ES-I3 (cell line): ENCODE data around the gene C19orf12.
"Not testable (repeated sequence)": the region's sequence is repeated elsewhere in the genome, so short reads cannot be mapped to it uniquely, and the experiment has no call there.

Experiments used
- H3K36me3 ChIP-seq: 2 replicates; pipeline ENCODE4 v1.6.1; 2013; ENCODE audit warnings: mild to moderate bottlenecking, low read length, control low read depth, moderate library complexity; ENCODE audit not compliant: insufficient read depth
- H3K4me1 ChIP-seq: 2 replicates; pipeline ENCODE4 v1.6.1; 2013; ENCODE audit warnings: mild to moderate bottlenecking, control low read depth, low read length; ENCODE audit not compliant: insufficient read depth
- H3K9ac ChIP-seq: 2 replicates; pipeline ENCODE4 v1.6.1; 2013; ENCODE audit warnings: low read depth, mild to moderate bottlenecking, low read length, moderate library complexity
- H3K9me3 ChIP-seq: 2 replicates; pipeline ENCODE4 v1.6.1; 2013; ENCODE audit warnings: mild to moderate bottlenecking, low read length, moderate library complexity; ENCODE audit not compliant: control insufficient read depth, insufficient read depth

Gene C19orf12

GRCh38 chr19:29671026-29671392, 44.1 kb downstream of the C19orf12 start:
- H3K36me3 ChIP-seq, H3K9ac ChIP-seq, H3K9me3 ChIP-seq: not testable (repeated sequence)
- H3K4me1 ChIP-seq, result peaks cover 20% of the 10 kb centered on the region; the same call in 1 of the 2 replicates

- H3K9me3 ChIP-seq, result no peaks in the 10 kb centered on the region
- H3K4me1 ChIP-seq, result peaks cover 20% of the 10 kb centered on the region; the same call in 1 of the 2 replicates
- H3K36me3 ChIP-seq, result no peaks in the 10 kb centered on the region
- H3K9ac ChIP-seq, result no peak overlapping the region
These were observed 44.8 kb downstream of the C19orf12 start for GRCh38 chr19:29670255-29670654.

- peaks cover 27% of the 10 kb centered on the region; the same call in 1 of the 2 replicates for H3K4me1 ChIP-seq
- no peak overlapping the region for H3K9ac ChIP-seq
- H3K36me3 ChIP-seq, result no peaks in the 10 kb centered on the region
- H3K9me3 ChIP-seq, result no peaks in the 10 kb centered on the region
These were observed 46.1 kb downstream of the C19orf12 start for GRCh38 chr19:29668746-29669609.

GRCh38 chr19:29667901-29668341, 47.1 kb downstream of the C19orf12 start:
- H3K36me3 ChIP-seq, result no peaks in the 10 kb centered on the region
- peaks cover 28% of the 10 kb centered on the region; the same call in 1 of the 2 replicates for H3K4me1 ChIP-seq
- no peak overlapping the region for H3K9ac ChIP-seq
- no peaks in the 10 kb centered on the region for H3K9me3 ChIP-seq

GRCh38 chr19:29667387-29667783, 47.7 kb downstream of the C19orf12 start:
- Histone ChIP-seq H3K36me3 (no peaks in the 10 kb centered on the region), H3K4me1 (peaks cover 28% of the 10 kb centered on the region; the same call in 1 of the 2 replicates)

GRCh38 chr19:29666578-29667386, 48.3 kb downstream of the C19orf12 start:
- H3K9ac ChIP-seq, result peak overlapping the region; percentile 90; the same call in 1 of the 2 replicates
- H3K4me1 ChIP-seq, result peaks cover 28% of the 10 kb centered on the region; the same call in 1 of the 2 replicates
- no peaks in the 10 kb centered on the region for H3K9me3 ChIP-seq
- no peaks in the 10 kb centered on the region for H3K36me3 ChIP-seq

More at GRCh38 chr19:29667387-29667783, 47.7 kb downstream of the C19orf12 start:
- Histone ChIP-seq H3K9ac (no peak overlapping the region), H3K9me3 (no peaks in the 10 kb centered on the region)

- peak overlapping the region; percentile 90 for H3K9ac ChIP-seq
These were observed 49.1 kb downstream of the C19orf12 start for GRCh38 chr19:29665826-29666577.

GRCh38 chr19:29665215-29665825, 49.7 kb downstream of the C19orf12 start, which contains the start of gene PLEKHF1:
Gene PLEKHF1, plus strand, starts transcription at chr19:29665461. Its CDS starts 8,379 bp downstream, at chr19:29673840.
- Histone ChIP-seq H3K36me3 (no peaks in the 10 kb centered on the region), H3K9me3 (no peaks in the 10 kb centered on the region), H3K9ac (peak within 1 kb of the TSS; percentile 90), H3K4me1 (peaks cover 28% of the 10 kb centered on the region; the same call in 1 of the 2 replicates)

More at GRCh38 chr19:29665826-29666577, 49.1 kb downstream of the C19orf12 start:
- Histone ChIP-seq H3K4me1 (peaks cover 28% of the 10 kb centered on the region; the same call in 1 of the 2 replicates), H3K36me3 (no peaks in the 10 kb centered on the region), H3K9me3 (no peaks in the 10 kb centered on the region)

GRCh38 chr19:29664753-29665214, 50.3 kb downstream of the C19orf12 start:
- Histone ChIP-seq H3K36me3 (no peaks in the 10 kb centered on the region), H3K9me3 (no peaks in the 10 kb centered on the region), H3K9ac (peak overlapping the region; percentile 90; the same call in 1 of the 2 replicates), H3K4me1 (peaks cover 28% of the 10 kb centered on the region; the same call in 1 of the 2 replicates)

GRCh38 chr19:29663861-29664752, 51.0 kb downstream of the C19orf12 start:
- no peaks in the 10 kb centered on the region for H3K9me3 ChIP-seq
- peaks cover 27% of the 10 kb centered on the region; the same call in 1 of the 2 replicates for H3K4me1 ChIP-seq
- H3K9ac ChIP-seq, result peak overlapping the region; percentile 90; the same call in 1 of the 2 replicates
- H3K36me3 ChIP-seq, result no peaks in the 10 kb centered on the region

GRCh38 chr19:29662604-29663404, 52.3 kb downstream of the C19orf12 start:
- Histone ChIP-seq H3K9ac (no peak overlapping the region), H3K4me1 (peaks cover 14% of the 10 kb centered on the region; the same call in 1 of the 2 replicates)

GRCh38 chr19:29662278-29662603, 52.8 kb downstream of the C19orf12 start:
- no peaks in the 10 kb centered on the region for H3K9me3 ChIP-seq
- H3K36me3 ChIP-seq, result no peaks in the 10 kb centered on the region
- peaks cover 13% of the 10 kb centered on the region; the same call in 1 of the 2 replicates for H3K4me1 ChIP-seq
- no peak overlapping the region for H3K9ac ChIP-seq

More at GRCh38 chr19:29662604-29663404, 52.3 kb downstream of the C19orf12 start:
- no peaks in the 10 kb centered on the region for H3K9me3 ChIP-seq
- H3K36me3 ChIP-seq, result no peaks in the 10 kb centered on the region
